NCI-H2196 treated with DMSO at 0.1 percent for 48 hours (cell line): ENCODE data around the gene CD36.
"Not testable (repeated sequence)": the region's sequence is repeated elsewhere in the genome, so short reads cannot be mapped to it uniquely, and the experiment has no call there.

Experiments
- DNase-seq: peaks from one replicate; lab custom pipeline; 2025; ENCODE audit not compliant: unreplicated experiment; lab: John Stamatoyannopoulos, UW

The CD36 gene

DNA sequence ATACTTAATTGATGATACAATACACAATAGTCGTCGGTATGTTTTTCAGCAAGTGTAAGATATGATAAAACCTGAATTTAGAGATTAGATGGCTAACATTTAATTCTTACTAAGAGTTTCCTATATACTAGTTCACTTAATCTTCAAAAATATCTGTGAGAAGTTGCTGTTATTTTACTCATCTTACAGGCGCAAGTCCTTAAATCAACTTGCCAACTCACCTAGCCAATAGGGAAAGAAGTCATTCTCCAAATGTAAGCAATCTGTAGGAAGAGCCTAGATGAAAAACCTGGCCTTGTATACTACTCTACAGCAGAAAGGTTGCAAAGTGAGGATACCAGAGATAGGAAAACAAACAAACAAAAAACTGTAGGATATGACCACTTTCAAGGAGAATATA, 10.6 kb downstream of the CD36 start:
- DNase-seq: no peak

DNA sequence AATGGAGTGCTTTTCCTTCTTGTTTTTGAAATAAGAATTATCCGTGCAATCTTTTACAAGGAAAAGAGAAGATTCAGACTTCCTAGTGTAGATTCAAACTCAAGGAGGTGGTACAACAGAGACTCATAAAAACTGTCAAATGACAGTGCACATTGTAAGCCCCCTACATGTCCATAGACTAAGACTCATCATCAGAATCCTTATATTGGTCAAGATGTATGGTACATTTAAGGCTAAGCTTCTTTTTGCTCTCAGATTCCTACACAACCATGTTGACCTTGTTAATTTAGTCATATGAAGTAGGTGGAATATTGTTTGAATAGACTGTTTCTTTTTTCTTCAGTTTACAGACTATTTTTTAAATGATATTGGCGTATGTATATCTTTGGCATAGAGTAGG, 11.6 kb downstream of the CD36 start:
- no peak for DNase-seq

- no peak for DNase-seq
Measured at GRCh38 chr7:80651471-80651870, 13.0 kb downstream of the CD36 start.

- DNase-seq: no peak
Measured at GRCh38 chr7:80653244-80653643, 14.8 kb downstream of the CD36 start.

DNA sequence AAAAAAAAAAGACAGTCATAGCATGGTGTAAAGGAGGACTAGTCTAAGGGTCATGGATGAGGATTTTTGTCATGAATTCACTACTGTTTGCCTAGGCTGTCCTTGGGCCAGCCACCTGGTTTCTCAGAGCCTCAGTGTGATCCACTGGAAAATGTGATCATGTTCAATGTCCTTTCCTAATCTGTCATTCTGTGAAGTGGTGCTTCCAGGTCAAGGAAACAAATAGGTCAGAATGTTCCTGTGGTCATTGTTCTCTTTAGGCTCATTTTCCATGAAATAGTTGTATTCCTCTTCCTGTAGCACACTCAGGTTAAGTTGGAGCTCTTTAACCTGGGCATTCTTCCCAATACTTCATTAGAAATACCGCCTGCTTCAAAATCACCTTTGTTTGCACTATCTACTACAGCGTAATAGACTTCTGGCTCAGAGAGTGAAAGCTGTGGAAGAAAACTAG, 16.5 kb downstream of the CD36 start:
- DNase-seq: no peak

DNA sequence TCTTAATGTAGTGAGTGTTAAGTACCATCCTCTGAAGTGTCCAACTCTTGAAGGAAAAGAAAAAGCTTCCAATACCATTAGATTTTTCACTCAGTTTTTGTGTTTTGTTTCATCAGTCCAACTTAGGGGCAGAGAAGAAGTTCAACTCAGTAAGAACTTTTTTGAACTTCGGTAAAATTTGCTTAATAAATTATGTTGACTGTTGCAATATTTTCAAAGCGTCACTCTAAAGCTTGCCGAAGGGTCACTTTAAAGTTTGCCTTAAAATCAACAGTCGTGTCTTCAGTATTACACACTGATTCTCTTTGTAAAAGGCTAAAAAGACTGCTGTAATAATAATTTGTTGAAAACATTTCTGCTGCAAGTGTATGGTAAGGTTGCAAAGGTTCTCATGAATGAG, 17.6 kb downstream of the CD36 start:
- no peak for DNase-seq

DNA sequence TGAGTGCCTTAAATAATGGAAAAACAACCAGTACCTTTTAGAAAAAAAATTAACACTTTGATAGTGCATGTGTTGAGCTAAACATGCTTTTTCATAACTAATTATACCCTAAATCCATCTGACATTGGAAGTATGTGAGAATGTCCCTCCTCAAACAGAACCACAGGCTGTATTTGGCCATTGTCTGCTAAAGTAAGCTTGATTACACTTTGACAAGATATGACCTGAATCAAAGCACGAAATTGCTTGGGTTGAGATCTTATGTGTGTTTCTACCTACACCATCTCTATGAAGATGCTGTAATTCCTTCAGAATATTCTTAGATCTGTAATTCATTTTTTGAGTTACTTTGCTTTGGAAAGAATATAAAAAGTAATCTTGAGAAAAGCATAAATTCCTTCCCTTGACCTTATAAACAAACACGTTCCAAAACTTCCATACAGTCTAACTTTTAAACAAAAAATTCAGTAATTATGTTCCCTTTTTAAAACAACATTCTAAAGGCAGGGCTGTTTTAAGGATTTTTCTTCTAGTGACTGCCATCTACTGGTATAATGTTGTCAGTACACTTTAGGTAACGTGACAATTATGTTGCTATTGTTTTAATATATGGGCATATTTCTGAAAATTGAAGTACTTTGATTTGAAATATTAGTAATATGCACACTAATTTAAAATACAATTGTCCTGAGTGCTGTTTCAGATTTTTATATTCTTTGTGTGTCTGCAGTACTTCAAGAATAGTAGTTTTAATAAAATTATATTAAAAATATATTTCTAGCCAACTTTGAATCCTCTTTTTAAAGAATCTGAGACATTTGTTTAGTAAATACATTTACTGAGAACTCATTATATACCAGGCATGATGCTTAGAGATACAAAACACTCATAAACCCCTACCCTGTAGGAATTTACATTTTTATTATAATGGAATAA, 20.9 kb downstream of the CD36 start:
- no peak for DNase-seq

DNA sequence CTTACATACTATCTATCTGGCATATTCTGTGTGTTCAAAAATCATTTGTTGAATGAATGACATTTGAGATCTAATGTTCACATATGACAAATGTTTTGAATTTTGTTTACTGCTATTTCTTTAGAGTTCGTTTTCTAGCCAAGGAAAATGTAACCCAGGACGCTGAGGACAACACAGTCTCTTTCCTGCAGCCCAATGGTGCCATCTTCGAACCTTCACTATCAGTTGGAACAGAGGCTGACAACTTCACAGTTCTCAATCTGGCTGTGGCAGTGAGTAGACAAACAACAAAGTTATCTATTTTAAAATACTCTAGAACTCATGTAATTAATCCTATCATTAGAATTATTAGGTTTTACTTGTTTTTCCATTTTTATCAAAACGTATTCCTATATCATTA, 22.5 kb downstream of the CD36 start:
- DNase-seq: no peak

- DNase-seq: no peak
Measured at GRCh38 chr7:80661729-80662128, 23.3 kb downstream of the CD36 start.

DNA sequence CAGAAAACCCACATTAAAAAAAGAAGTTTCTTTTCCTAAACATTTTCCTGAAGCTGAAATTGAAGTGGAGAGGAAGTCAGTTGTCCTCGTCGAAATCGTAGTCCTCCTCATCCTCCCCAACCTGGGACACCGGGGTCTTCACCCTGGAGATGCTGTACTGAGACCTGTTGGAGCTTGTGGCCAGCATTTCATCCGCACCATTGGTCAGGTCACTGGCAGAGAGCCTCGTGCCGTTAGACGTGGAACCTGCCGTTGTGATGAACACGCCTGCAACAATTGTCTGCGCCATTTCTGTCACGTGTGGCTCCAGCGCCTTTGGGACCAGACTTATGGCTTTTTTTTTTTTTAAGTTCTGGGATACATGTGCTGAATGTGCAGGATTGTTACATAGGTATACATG, 23.8 kb downstream of the CD36 start:
- no peak for DNase-seq

GRCh38 chr7:80665526-80665925, 27.1 kb downstream of the CD36 start:
- no peak for DNase-seq

DNA sequence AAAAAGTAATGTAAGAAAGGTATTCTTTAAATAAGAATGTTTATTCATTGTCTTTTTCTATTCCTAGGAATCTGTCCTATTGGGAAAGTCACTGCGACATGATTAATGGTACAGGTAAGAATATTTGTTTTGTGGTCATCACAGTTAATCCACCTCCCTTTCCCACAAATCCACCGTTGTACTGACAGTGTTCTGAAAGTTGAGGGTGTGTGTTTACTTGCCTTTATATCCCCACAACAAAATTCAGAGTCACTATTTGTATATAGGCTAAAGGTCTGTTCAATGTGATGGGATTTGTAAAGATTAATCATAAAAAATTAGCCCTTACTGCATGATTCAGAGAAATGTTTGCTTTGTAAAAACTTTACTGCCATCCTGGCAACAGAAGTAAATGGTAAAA, 27.9 kb downstream of the CD36 start:
- no peak for DNase-seq

GRCh38 chr7:80669367-80669766, 30.9 kb downstream of the CD36 start:
- not testable (repeated sequence) for DNase-seq

DNA sequence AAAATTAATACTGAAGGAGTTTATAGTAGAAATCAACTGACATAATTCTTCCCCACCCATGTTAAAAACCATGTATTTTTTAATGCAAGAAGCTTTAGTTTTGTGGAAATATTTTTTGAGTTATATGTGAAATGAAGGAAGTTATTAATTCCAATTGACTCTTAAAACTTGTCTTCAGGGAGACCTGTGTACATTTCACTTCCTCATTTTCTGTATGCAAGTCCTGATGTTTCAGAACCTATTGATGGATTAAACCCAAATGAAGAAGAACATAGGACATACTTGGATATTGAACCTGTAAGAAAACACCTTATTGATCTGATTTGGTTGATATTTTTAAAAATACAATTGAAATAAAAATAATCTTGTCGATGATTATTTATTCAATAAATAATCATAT, 33.3 kb downstream of the CD36 start:
- DNase-seq: no peak

DNA sequence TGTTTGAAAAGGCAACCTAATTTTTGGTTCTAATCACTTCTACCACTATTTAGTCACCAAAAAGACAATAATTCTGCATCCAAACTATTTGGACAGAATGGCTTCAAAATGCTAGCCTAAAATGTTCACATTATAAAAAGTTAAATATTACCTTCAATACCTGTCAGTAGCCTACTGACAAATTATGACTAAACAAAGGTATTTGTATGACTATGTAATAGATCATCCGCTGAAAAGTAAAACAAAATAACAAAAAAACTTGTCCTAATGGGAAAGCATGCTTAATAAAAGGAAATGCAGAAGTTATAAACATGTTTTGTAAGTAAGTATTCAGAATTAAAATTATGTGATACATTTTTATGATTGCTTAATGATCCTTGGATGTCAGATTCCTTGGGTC, 36.6 kb downstream of the CD36 start:
- no peak for DNase-seq

GRCh38 chr7:80676404-80676803, 38.0 kb downstream of the CD36 start:
- DNase-seq: no peak

- DNase-seq: no peak
Measured at GRCh38 chr7:80677629-80678028, 39.2 kb downstream of the CD36 start.

GRCh38 chr7:80678707-80679106, 40.3 kb downstream of the CD36 start:
- DNase-seq: no peak

DNA sequence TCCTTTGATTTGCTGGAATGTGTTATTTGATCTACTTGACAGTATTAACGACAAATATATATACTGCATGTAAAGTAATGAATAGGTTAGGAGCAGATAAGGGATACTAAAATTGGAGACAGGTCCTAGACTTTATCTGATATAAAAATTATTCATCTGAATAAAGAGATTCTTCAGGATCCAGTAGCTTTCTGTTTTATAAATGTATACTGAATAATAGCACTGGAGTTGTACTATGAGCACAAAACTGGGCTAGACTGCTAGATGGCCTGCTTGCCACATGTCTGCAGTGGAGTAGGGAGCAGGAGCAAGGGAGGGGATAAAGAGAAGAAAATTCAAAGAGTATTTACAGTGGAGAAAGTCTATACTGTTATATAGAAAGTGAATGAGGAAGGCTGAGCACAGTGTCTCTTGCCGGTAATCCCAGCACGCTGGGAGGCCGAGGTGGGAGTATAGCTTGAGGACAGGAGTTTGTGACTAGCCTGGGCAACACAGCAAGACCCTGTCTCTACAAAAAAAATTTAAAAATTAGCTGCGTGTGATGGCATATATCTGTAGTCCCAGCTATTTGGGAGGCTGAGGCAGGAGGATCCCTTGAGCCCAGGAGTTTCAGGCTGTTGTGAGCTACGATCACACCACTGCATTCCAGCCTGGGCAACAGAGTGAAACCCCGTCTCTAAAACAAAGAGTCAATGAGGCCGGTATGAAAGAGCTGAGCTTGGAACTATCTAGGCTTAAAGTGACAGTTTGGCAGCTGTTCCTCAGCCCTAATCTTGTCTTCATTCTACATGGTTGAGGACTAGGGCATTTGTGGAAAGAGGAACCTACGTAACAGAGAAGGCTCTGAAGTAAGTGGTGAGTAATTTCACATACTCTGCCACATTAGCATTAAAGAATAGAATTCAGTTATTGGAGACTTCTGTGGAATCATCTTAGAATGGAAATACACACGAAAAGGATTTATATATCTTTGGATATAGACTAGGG, 41.8 kb downstream of the CD36 start:
- no peak for DNase-seq

GRCh38 chr7:80681272-80681885, 42.9 kb downstream of the CD36 start:
- DNase-seq: no peak

- no peak for DNase-seq
Measured at GRCh38 chr7:80682744-80683143, 44.3 kb downstream of the CD36 start.
